Smooth muscle cell (in vitro differentiated cells): ENCODE results near the gene NACC1. TPM values are rescaled to one million over a fixed set of nuclear protein-coding genes. Genes with fewer than 3 reads are reported as not detected.
"Not testable (repeated sequence)": the region's sequence is repeated elsewhere in the genome, so short reads cannot be mapped to it uniquely, and the experiment has no call there.

Source experiments
- DNase-seq: peaks from one replicate; lab custom pipeline; 2025; ENCODE audit not compliant: unreplicated experiment; lab: John Stamatoyannopoulos, UW
- H2AFZ ChIP-seq: fragments of 200-600 bp; sonication (generic); 2 replicates; pipeline ENCODE4 v1.6.0; 2016; ENCODE audit warnings: antibody characterized with exemption, low read depth, mild to moderate bottlenecking
- H3F3A ChIP-seq: fragments of 200-600 bp; sonication (generic); 2 replicates; pipeline ENCODE4 v1.6.0; 2017; ENCODE audit warnings: antibody characterized with exemption, low read depth
- H3K27ac ChIP-seq: fragments of 200-600 bp; sonication (generic); 2 replicates; pipeline ENCODE4 v1.5.1; 2016; ENCODE audit warnings: low read depth, mild to moderate bottlenecking
- H3K27me3 ChIP-seq: fragments of 200-600 bp; sonication (generic); 2 replicates; pipeline ENCODE4 v1.6.1; 2016; ENCODE audit warnings: low read depth, mild to moderate bottlenecking
- H3K36me3 ChIP-seq: fragments of 200-600 bp; sonication (generic); 2 replicates; pipeline ENCODE4 v1.5.1; 2016; ENCODE audit warnings: low read depth
- H3K4me1 ChIP-seq: fragments of 200-600 bp; sonication (generic); 2 replicates; pipeline ENCODE4 v1.5.1; 2016; ENCODE audit warnings: low read depth
- H3K4me2 ChIP-seq: fragments of 200-600 bp; sonication (generic); 2 replicates; pipeline ENCODE4 v1.6.0; 2016; ENCODE audit warnings: mild to moderate bottlenecking
- H3K4me3 ChIP-seq: fragments of 200-600 bp; sonication (generic); 2 replicates; pipeline ENCODE4 v1.5.1; 2016; ENCODE audit warnings: mild to moderate bottlenecking
- H3K79me2 ChIP-seq: fragments of 200-600 bp; sonication (generic); 2 replicates; pipeline ENCODE4 v1.6.0; 2016; ENCODE audit warnings: low read depth, mild to moderate bottlenecking
- H3K9ac ChIP-seq: fragments of 200-600 bp; sonication (generic); 2 replicates; pipeline ENCODE4 v1.6.0; 2016; ENCODE audit warnings: low read depth
- H3K9me3 ChIP-seq: fragments of 200-600 bp; sonication (generic); replicated peaks from 2 replicates; pipeline ENCODE4 v1.5.1; 2016; ENCODE audit warnings: low read depth
- H4K20me1 ChIP-seq: fragments of 200-600 bp; sonication (generic); 2 replicates; pipeline ENCODE4 v1.6.0; 2016; ENCODE audit warnings: low read depth
- WGBS: methylation state at CpG from one replicate; pipeline ENCODE4 v1.1.7; 2016; ENCODE audit warnings: low lambda C conversion rate; 5-methylcytosine and 5-hydroxymethylcytosine counted together
- polyA plus RNA-seq: library from polyadenylated mRNA; unstranded; fragments of >200 nt; fragmentation: Nextera tagmentation; extraction: Ambion mirVana; gene quantifications from 2 replicates; pipeline ENCODE4 v1.2.1, GENCODE V29; 2016
- total RNA-seq: library from RNA; depleted of rRNA; stranded (reverse); fragments of >200 nt; gene quantifications from 2 replicates; pipeline ENCODE4 v1.2.3, GENCODE V29; 2014
- TF ChIP-seq, protein P1 (sequence below): fragments of 200-600 bp; sonication (generic); IDR thresholded peaks from 2 replicates; pipeline ENCODE4 v1.5.1; 2017; ENCODE audit warnings: borderline replicate concordance, mild to moderate bottlenecking, antibody characterized with exemption; ENCODE audit not compliant: insufficient read depth, poor library complexity, severe bottlenecking

Gene NACC1
- total and polyA plus RNA-seq, 2 experiments from 2014 or later: 9.9 to 44.6 TPM

DNA sequence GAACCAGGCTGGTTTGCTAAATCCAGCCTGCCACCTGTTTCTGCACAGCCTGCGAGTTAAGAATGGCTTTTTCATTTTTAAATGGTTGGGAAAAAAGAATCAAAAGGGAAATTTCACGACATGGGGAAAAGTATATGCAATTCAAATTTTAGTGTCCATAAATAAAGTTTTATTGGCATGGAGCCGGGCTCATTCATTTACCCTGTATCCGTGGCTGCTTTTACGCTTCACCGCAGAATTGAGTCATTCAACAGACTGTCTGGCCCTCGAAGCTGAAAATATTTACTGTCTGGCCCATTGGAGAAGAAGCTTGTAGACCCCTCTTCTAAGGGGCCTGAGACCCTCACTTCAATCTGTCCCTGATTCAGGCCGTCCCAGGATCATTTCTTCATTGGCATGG is 58.3 kb downstream of the NACC1 start:
- Histone ChIP-seq H3K4me2 (no peak overlapping the region), H2AFZ (no peak overlapping the region), H3K4me3 (no peak overlapping the region), H3F3A (no peaks in the 10 kb centered on the region), H3K27me3 (no peaks in the 10 kb centered on the region), H3K9me3 (no peaks in the 10 kb centered on the region), H4K20me1 (no peaks in the 10 kb centered on the region), H3K9ac (peak overlapping the region; percentile 35), H3K27ac (peak overlapping the region; percentile 59), H3K36me3 (no peaks in the 10 kb centered on the region), H3K4me1 (no peaks in the 10 kb centered on the region), H3K79me2 (no peaks in the 10 kb centered on the region)
- DNase-seq: no peak
- TF ChIP-seq, protein P1, sequence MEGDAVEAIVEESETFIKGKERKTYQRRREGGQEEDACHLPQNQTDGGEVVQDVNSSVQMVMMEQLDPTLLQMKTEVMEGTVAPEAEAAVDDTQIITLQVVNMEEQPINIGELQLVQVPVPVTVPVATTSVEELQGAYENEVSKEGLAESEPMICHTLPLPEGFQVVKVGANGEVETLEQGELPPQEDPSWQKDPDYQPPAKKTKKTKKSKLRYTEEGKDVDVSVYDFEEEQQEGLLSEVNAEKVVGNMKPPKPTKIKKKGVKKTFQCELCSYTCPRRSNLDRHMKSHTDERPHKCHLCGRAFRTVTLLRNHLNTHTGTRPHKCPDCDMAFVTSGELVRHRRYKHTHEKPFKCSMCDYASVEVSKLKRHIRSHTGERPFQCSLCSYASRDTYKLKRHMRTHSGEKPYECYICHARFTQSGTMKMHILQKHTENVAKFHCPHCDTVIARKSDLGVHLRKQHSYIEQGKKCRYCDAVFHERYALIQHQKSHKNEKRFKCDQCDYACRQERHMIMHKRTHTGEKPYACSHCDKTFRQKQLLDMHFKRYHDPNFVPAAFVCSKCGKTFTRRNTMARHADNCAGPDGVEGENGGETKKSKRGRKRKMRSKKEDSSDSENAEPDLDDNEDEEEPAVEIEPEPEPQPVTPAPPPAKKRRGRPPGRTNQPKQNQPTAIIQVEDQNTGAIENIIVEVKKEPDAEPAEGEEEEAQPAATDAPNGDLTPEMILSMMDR: no peak
- 69% methylated on average over 8 of the region's 8 CpGs for WGBS

- not testable (repeated sequence) for H2AFZ ChIP-seq, H4K20me1 ChIP-seq, H3K9ac ChIP-seq, DNase-seq, H3K4me2 ChIP-seq, H3F3A ChIP-seq, H3K79me2 ChIP-seq, H3K4me3 ChIP-seq, H3K9me3 ChIP-seq, H3K27me3 ChIP-seq, H3K27ac ChIP-seq, H3K4me1 ChIP-seq, H3K36me3 ChIP-seq
- over 99% methylated on average over 5 of the region's 5 CpGs for WGBS
Observed at GRCh38 chr19:13177584-13177983, 59.5 kb downstream of the NACC1 start.

DNA sequence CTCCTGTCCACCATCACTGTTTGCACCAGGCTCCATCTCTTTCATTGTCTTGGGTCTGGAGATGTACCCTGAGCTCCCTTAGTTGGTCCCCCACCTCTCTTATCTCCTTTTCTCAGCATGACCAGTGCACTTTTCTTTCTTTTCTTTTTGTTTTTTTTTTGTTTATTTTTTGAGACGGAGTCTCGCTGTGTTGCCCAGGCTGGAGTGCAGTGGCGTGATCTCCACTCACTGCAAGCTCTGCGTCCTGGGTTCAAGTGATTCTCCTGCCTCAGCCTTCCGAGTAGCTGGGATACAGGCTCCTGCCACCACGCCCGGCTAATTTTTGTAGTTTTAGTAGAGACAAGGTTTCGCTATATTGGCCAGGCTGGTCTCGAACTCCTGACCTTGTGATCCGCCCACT is 60.2 kb downstream of the NACC1 start:
- not testable (repeated sequence) for H3K36me3 ChIP-seq, H3K4me1 ChIP-seq, H3K27me3 ChIP-seq, H3K9ac ChIP-seq, H3K27ac ChIP-seq, H3K4me3 ChIP-seq, H3K79me2 ChIP-seq, H3K9me3 ChIP-seq, H4K20me1 ChIP-seq, DNase-seq, H3F3A ChIP-seq, H3K4me2 ChIP-seq, H2AFZ ChIP-seq
- 94% methylated on average over 10 of the region's 10 CpGs for WGBS

GRCh38 chr19:13181747-13182388 is 63.8 kb downstream of the NACC1 start:
- Histone ChIP-seq H3K27ac (peak overlapping the region; percentile 70), H3K27me3 (no peaks in the 10 kb centered on the region), H3K4me2 (peak overlapping the region; percentile 37), H3K36me3 (no peaks in the 10 kb centered on the region), H3K9ac (no peak overlapping the region), H3K9me3 (no peaks in the 10 kb centered on the region), H3K4me3 (no peak overlapping the region), H3K79me2 (no peaks in the 10 kb centered on the region), H4K20me1 (no peaks in the 10 kb centered on the region), H2AFZ (no peak overlapping the region), H3F3A (no peaks in the 10 kb centered on the region), H3K4me1 (no peaks in the 10 kb centered on the region)
- peak; percentile 25 for DNase-seq
- 30% methylated on average over 16 of the region's 16 CpGs for WGBS
- TF ChIP-seq, protein P1: no peak

- not testable (repeated sequence) for H3K4me1 ChIP-seq, H3K27me3 ChIP-seq, H3K9ac ChIP-seq, DNase-seq, H2AFZ ChIP-seq, H3K9me3 ChIP-seq, H3K4me3 ChIP-seq, H3K27ac ChIP-seq, H3K4me2 ChIP-seq, H4K20me1 ChIP-seq, H3K79me2 ChIP-seq, H3F3A ChIP-seq, H3K36me3 ChIP-seq
- WGBS: 93% methylated on average over 23 of the region's 23 CpGs
Observed at GRCh38 chr19:13184926-13185325, 66.9 kb downstream of the NACC1 start.

GRCh38 chr19:13185763-13186657 is 67.9 kb downstream of the NACC1 start:
- not testable (repeated sequence) for H4K20me1 ChIP-seq, H3F3A ChIP-seq, H3K9me3 ChIP-seq, DNase-seq, H3K4me1 ChIP-seq, H3K79me2 ChIP-seq, H2AFZ ChIP-seq, H3K27me3 ChIP-seq, H3K36me3 ChIP-seq, H3K27ac ChIP-seq, H3K9ac ChIP-seq, H3K4me2 ChIP-seq, H3K4me3 ChIP-seq
- 91% methylated on average over 22 of the region's 22 CpGs for WGBS

DNA sequence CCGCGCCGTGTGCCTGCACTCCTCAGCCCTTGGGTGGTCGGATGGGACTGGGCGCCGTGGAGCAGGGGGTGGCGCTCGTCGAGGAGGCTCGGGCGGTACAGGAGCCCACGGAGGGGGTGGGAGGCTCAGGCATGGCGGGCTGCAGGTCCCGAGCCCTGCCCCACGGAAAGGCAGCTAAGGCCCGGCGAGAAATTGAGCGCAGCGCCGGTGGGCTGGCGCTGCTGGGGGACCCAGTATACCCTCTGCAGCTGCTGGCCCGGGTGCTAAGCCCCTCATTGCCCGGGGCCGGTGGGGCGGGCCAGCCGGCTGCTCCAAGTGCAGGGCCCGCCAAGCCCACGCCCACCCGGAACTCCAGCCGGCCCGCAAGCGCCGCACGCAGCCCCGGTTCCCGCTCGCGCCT is 68.6 kb downstream of the NACC1 start:
- H4K20me1 ChIP-seq, H3K27me3 ChIP-seq, DNase-seq, H3K79me2 ChIP-seq, H3K9ac ChIP-seq, H3K36me3 ChIP-seq, H3K4me3 ChIP-seq, H3K4me2 ChIP-seq, H3K27ac ChIP-seq, H3K4me1 ChIP-seq, H2AFZ ChIP-seq, H3F3A ChIP-seq, H3K9me3 ChIP-seq: not testable (repeated sequence)
- WGBS: 95% methylated on average over 32 of the region's 38 CpGs
